HepG2 (cell line): ENCODE data around the gene VIPR1. TPM values are rescaled to one million over a fixed set of nuclear protein-coding genes. Genes with fewer than 3 reads are reported as not detected.

Experiments used
- ATAC-seq: fragments of 200-7000 bp; cut with Tn5 transposase; 3 replicates; pipeline ENCODE4 v1.9.1; 2020; ENCODE audit warnings: mild to moderate bottlenecking, moderate library complexity
- BruUV-seq: library from RNA; stranded (reverse); fragments of 400-500 nt; replicated peaks from 2 replicates; lab custom pipeline; 2021; lab: Mats Ljungman, UMichigan
- CTCF ChIA-PET: fragments of 300-600 bp; formaldehyde crosslinking; extraction: SDS; loops from one replicate; lab custom pipeline; 2021; ENCODE audit warnings: low total read pairs, inconsistent platforms, low intra/inter-chr PET ratio; lab: Yijun Ruan, JAX
- POLR2A ChIA-PET: fragments of 350-600 bp; sonication (Branson Sonifier 250); formaldehyde crosslinking; loops from one replicate; lab custom pipeline; 2020; ENCODE audit warnings: antibody characterized with exemption, inconsistent platforms; lab: Yijun Ruan, JAX
- DNase-seq: peaks from one replicate; pipeline ENCODE4 v3.0.0-alpha.2; 2015; ENCODE audit warnings: low spot score
- FAIRE-seq: peaks from 3 replicates; lab custom pipeline; 2011; peaks lifted over from hg19 to GRCh38; lab: Jason Lieb, UNC
- H2AFZ ChIP-seq: one replicate; pipeline ENCODE4 v1.6.1; 2011; ENCODE audit warnings: low read length, inconsistent platforms
- H3K27ac ChIP-seq: fragments of 300-600 bp; 3 replicates; pipeline ENCODE4 v1.8.0; 2011; ENCODE audit warnings: mixed run types, mild to moderate bottlenecking, mixed read lengths, low read length, inconsistent platforms; ENCODE audit not compliant: insufficient read depth; ENCODE audit errors: extremely low read length
- H3K27me3 ChIP-seq, 2 experiments: fragments of 200-600 bp in 1 of 2; 2 replicates in 1 of 2; 3 replicates in 1 of 2; pipeline versions ENCODE4 v1.6.0 to v1.8.0; 2011; ENCODE audit warnings: low read length in 2 of 2, mild to moderate bottlenecking in 2 of 2, moderate library complexity in 2 of 2, inconsistent platforms in 1 of 2; ENCODE audit not compliant: insufficient read depth in 2 of 2, control insufficient read depth in 1 of 2
- H3K36me3 ChIP-seq, 2 experiments: fragments of 200-600 bp in 1 of 2; replicated peaks in 1 of 2; 2 replicates in 1 of 2; 3 replicates in 1 of 2; pipeline versions ENCODE4 v1.5.1 to v1.8.0; 2011; ENCODE audit warnings: low read length in 2 of 2, inconsistent platforms in 1 of 2; ENCODE audit not compliant: insufficient read depth in 2 of 2, control insufficient read depth in 1 of 2
- H3K4me1 ChIP-seq: 2 replicates; pipeline ENCODE4 v1.5.1; 2012; ENCODE audit warnings: low read length, inconsistent platforms; ENCODE audit not compliant: insufficient read depth
- H3K4me2 ChIP-seq: 2 replicates; pipeline ENCODE4 v1.6.0; 2011; ENCODE audit warnings: low read depth, low read length, inconsistent platforms
- H3K4me3 ChIP-seq, 3 experiments: fragments of 200-600 bp in 1 of 3; sonication (generic), shearing (Covaris generic) in 1 of 3; replicated peaks in 1 of 3; 2 replicates each; pipeline ENCODE4 v1.5.1; 2011 to 2016; ENCODE audit warnings: low read length in 3 of 3, inconsistent platforms in 2 of 3, low read depth in 2 of 3, mild to moderate bottlenecking in 2 of 3, control low read depth in 1 of 3, mixed read lengths in 1 of 3; ENCODE audit not compliant: insufficient read depth in 1 of 3
- H3K79me2 ChIP-seq: one replicate; pipeline ENCODE4 v1.6.1; 2011; ENCODE audit warnings: low read length, inconsistent platforms; ENCODE audit not compliant: insufficient read depth
- H3K9ac ChIP-seq: 2 replicates; pipeline ENCODE4 v1.6.0; 2011; ENCODE audit warnings: mild to moderate bottlenecking, low read depth, low read length, inconsistent platforms; ENCODE audit not compliant: insufficient read depth
- H3K9me3 ChIP-seq: 2 replicates; pipeline ENCODE4 v1.5.1; 2012; ENCODE audit warnings: mild to moderate bottlenecking, low read length
- H4K20me1 ChIP-seq: 2 replicates; pipeline ENCODE4 v1.6.0; 2011; ENCODE audit warnings: inconsistent platforms, mild to moderate bottlenecking, low read length, moderate library complexity; ENCODE audit not compliant: insufficient read depth
- EZH2 ChIP-seq: conservative IDR thresholded peaks from 2 replicates; pipeline ENCODE4 v1.6.1; 2012; ENCODE audit warnings: mild to moderate bottlenecking, low read depth, low read length, moderate library complexity
- TEAD2 ChIP-seq: sonication (generic); formaldehyde crosslinking; IDR thresholded peaks from 2 replicates; pipeline ENCODE4 v1.9.0; 2021; ENCODE audit warnings: missing genetic modification reagents
- ZBTB40 ChIP-seq, 2 experiments: fragments of 450-650 bp in 1 of 2; sonication (generic) in 1 of 2; formaldehyde crosslinking in 1 of 2; IDR thresholded peaks; 2 replicates each; pipeline versions ENCODE4 v1.6.1 to v1.8.0; 2016 to 2022; ENCODE audit warnings: antibody characterized with exemption in 1 of 2, mild to moderate bottlenecking in 1 of 2, missing genetic modification reagents in 1 of 2
- ZSCAN25 ChIP-seq: sonication (generic); formaldehyde crosslinking; IDR thresholded peaks from 2 replicates; pipeline ENCODE4 v1.8.0; 2022; ENCODE audit warnings: mild to moderate bottlenecking, missing genetic modification reagents
- WGBS: methylation state at CpG from one replicate; pipeline ENCODE4 v1.1.6; 2017; ENCODE audit warnings: low lambda C conversion rate; 5-methylcytosine and 5-hydroxymethylcytosine counted together
- in situ Hi-C: cut with HindIII; loops from 2 replicates; pipeline ENCODE4 v1.10.0; 2017; ENCODE audit warnings: low pct_unique_long_range_greater_than_20kb; ENCODE audit not compliant: extremely low pct_ligation_motif_present
- intact Hi-C: fragments of 100-400 bp; cut with micrococcal nuclease; formaldehyde crosslinking; loops from one replicate; pipeline ENCODE4 v1.10.0; 2022; ENCODE audit not compliant: unreplicated experiment
- polyA plus RNA-seq, 8 experiments: library from polyadenylated mRNA; depleted of rRNA in 3 of 8; stranded (reverse) in 7 of 8; unstranded in 1 of 8; fragments of >200 nt; fragmentation: Illumina TruSeq in 4 of 8; extraction: Trizol in 4 of 8; gene quantifications; 2 replicates each; pipeline versions ENCODE4 v1.2.1 to v1.2.3, GENCODE V29; 2011 to 2016; ENCODE audit warnings: low read depth in 4 of 8, missing spikeins in 1 of 8, mixed read lengths in 1 of 8; ENCODE audit not compliant: insufficient read depth in 1 of 8
- total RNA-seq, 5 experiments: library from RNA; depleted of rRNA; stranded (reverse); fragments of >200 nt; fragmentation: Illumina TruSeq; extraction: Trizol; gene quantifications; 2 replicates each; pipeline ENCODE4 v1.2.3, GENCODE V29; 2016; ENCODE audit warnings: low read depth in 1 of 5

Gene VIPR1
- total and polyA plus RNA-seq, 2 of the 13 experiments (the other 11 are each of a cell fraction or from before 2014, with no cell fraction given) = 0.04 to 0.11 TPM

- Histone ChIP-seq H3K9ac (no peak overlapping the region), H3K27ac (no peak overlapping the region), H4K20me1 (no peaks in the 10 kb centered on the region), H3K4me2 (peak overlapping the region; percentile 84; the same call in 1 of the 2 replicates), H3K36me3 (no peaks in the 10 kb centered on the region)
- no peak for ATAC-seq
- in situ Hi-C loops = no loop called here
- TF ChIP-seq ZBTB40 (IDR thresholded peaks at IDR 0.05) (no peak), ZBTB40 (CRISPR knock-in tag; IDR thresholded peaks at IDR 0.05) (no peak), EZH2 (0 out of 2 replicates have a peak, but pooled peaks have one; percentile 28), TEAD2 (CRISPR knock-in tag) (no peak), ZSCAN25 (CRISPR knock-in tag) (no peak)
- TF ChIP-seq, all 625 proteins: peak for 1
- FAIRE-seq (no peak), DNase-seq (no peak)
- Histone ChIP-seq H3K27me3 (peaks cover 10 to 60% of the 10 kb centered on the region in 2 experiments; a peak in 4 of 5 replicates), H3K4me3 (no peak overlapping the region; a peak in 1 of 6 replicates), H2AFZ (no peak overlapping the region), H3K4me1 (peaks cover 25% of the 10 kb centered on the region), H3K9me3 (no peaks in the 10 kb centered on the region), H3K79me2 (no peaks in the 10 kb centered on the region)
- ChIA-PET POLR2A (no interaction called here), CTCF (interaction anchor here (0.6 to 1.9 kb wide), 2 partner anchors 46 to 71 kb away, joined by 3 to 6 read pairs; no protein-coding TSS in a partner anchor)
- intact Hi-C loops = loop anchor here (5.0 kb wide), 1 partner anchor 41 kb away; no protein-coding TSS in a partner anchor
- no TSS peak for BruUV-seq
- WGBS = 4% methylated on average over 4 of the region's 4 CpGs
These were observed 1.5 kb upstream of the VIPR1 start for GRCh38 chr3:42500909-42501308.
